Measurements from ENCODE around the gene CD6. TPM values are rescaled to one million over a fixed set of nuclear protein-coding genes. Genes with fewer than 3 reads are reported as not detected.

Gene CD6
- polyA plus RNA-seq, 1 donor (not counting 4 experiments of a cell fraction or from before 2014, with no cell fraction given): 0.03 TPM

DNA sequence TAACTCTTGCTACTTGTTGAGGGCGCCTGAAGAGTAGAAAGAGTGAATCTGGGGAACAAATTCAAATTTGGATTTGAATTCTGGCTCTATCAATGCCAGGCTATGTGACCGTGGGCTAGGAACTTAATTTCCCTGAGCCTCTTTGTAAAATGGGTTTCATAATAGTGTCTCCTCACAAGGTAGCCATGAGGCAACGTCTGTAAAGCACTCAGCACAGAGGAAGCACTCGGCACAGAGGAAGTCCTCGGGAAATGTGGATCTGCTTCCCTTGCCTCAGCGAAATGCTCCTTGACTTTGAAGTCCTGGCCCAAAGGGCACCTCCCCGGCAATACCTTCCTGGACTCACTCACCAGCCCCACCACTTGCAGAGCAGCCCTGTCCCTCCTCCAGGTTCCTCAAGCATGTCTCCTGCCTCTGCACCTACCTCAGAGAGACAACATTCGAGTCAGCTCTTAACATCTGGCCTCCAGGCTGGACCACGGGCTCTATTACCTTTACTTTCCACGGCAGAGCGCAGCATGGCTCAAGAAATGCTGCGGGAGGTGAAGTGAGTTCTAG is 17.7 kb downstream of the CD6 start:
- H3K79me2 ChIP-seq (ENCODE audit: control insufficient read depth, insufficient read depth, low read length): no peaks in the 10 kb centered on the region
- H2AFZ ChIP-seq (ENCODE audit: control insufficient read depth, low read length): no peak overlapping the region
- H3K4me2 ChIP-seq (ENCODE audit: control insufficient read depth, extremely low read depth, insufficient read depth, low read depth, low read length): no peak overlapping the region
- H3K27ac ChIP-seq (ENCODE audit: control insufficient read depth, insufficient read depth, low read length): no peak overlapping the region
- H3K4me1 ChIP-seq (ENCODE audit: control insufficient read depth, extremely low read depth, insufficient read depth, low read length): peaks cover 14% of the 10 kb centered on the region
- no peak for FAIRE-seq
- no peaks in the 10 kb centered on the region for H3K9me3 ChIP-seq (ENCODE audit: control insufficient read depth, low read depth, low read length)
- H3K36me3 ChIP-seq (ENCODE audit: control insufficient read depth in 2 of 2, extremely low read depth in 1 of 2, insufficient read depth in 2 of 2, low read length in 2 of 2): no peaks in the 10 kb centered on the region
- peaks cover 19% of the 10 kb centered on the region for H3K27me3 ChIP-seq (ENCODE audit: control insufficient read depth, extremely low read depth, insufficient read depth, low read length)
- no peak overlapping the region for H3K9ac ChIP-seq (ENCODE audit: control insufficient read depth, extremely low read depth, insufficient read depth, low read length)
- no peaks in the 10 kb centered on the region for H3K9me1 ChIP-seq (ENCODE audit: control insufficient read depth, extremely low read depth, insufficient read depth, low read length)
- no peak for DNase-seq (ENCODE audit: low read depth, low spot score)
- H3K4me3 ChIP-seq (ENCODE audit: control insufficient read depth in 2 of 3, extremely low read depth in 1 of 3, insufficient read depth in 2 of 3, low read depth in 1 of 3, low read length in 3 of 3): no peak overlapping the region
- dilution Hi-C loops (cut with MboI; ENCODE audit: extremely low pct_ligation_motif_present, low sequenced_read_pairs): no loop called here
- TF ChIP-seq, protein P1, sequence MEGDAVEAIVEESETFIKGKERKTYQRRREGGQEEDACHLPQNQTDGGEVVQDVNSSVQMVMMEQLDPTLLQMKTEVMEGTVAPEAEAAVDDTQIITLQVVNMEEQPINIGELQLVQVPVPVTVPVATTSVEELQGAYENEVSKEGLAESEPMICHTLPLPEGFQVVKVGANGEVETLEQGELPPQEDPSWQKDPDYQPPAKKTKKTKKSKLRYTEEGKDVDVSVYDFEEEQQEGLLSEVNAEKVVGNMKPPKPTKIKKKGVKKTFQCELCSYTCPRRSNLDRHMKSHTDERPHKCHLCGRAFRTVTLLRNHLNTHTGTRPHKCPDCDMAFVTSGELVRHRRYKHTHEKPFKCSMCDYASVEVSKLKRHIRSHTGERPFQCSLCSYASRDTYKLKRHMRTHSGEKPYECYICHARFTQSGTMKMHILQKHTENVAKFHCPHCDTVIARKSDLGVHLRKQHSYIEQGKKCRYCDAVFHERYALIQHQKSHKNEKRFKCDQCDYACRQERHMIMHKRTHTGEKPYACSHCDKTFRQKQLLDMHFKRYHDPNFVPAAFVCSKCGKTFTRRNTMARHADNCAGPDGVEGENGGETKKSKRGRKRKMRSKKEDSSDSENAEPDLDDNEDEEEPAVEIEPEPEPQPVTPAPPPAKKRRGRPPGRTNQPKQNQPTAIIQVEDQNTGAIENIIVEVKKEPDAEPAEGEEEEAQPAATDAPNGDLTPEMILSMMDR (optimal IDR thresholded peaks at IDR 0.05 in 1 of 3, IDR thresholded peaks at IDR 0.05 in 1 of 3, conservative IDR thresholded peaks at IDR 0.05 in 1 of 3; ENCODE audit: extremely low read depth in 1 of 3, insufficient read depth in 2 of 3, low read length in 3 of 3): no peak
- TF ChIP-seq EZH2 (IDR thresholded peaks at IDR 0.05; ENCODE audit: low read length): no peak
- H4K20me1 ChIP-seq (ENCODE audit: control insufficient read depth, extremely low read depth, insufficient read depth, low read length): no peaks in the 10 kb centered on the region

DNA sequence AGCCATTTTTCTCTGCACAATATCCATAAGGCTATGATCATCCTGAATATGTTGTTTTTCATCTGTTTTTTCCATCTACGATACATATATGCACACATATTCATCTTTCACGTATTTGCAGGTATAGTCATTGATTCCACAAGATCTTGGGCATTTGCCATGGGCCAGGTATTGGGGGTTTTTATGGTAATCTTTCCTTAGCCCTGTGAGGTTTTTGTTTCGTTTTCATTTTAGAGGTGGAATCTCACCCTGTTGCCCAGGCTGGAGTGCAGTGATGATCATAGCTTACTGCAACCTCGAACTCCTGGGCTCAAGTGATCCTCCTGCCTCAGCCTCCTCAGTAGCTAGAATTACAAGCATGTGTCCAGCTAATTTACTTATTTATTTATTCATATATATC is 20.0 kb downstream of the CD6 start:
- no peak overlapping the region for H2AFZ ChIP-seq (ENCODE audit: control insufficient read depth, low read length)
- H3K4me2 ChIP-seq (ENCODE audit: control insufficient read depth, extremely low read depth, insufficient read depth, low read depth, low read length): no peak overlapping the region
- no peak overlapping the region for H3K27ac ChIP-seq (ENCODE audit: control insufficient read depth, insufficient read depth, low read length)
- no peaks in the 10 kb centered on the region for H3K79me2 ChIP-seq (ENCODE audit: control insufficient read depth, insufficient read depth, low read length)
- H3K9ac ChIP-seq (ENCODE audit: control insufficient read depth, extremely low read depth, insufficient read depth, low read length): no peak overlapping the region
- DNase-seq (ENCODE audit: low read depth, low spot score): no peak
- peaks cover 25% of the 10 kb centered on the region for H3K27me3 ChIP-seq (ENCODE audit: control insufficient read depth, extremely low read depth, insufficient read depth, low read length)
- no peak overlapping the region for H3K4me3 ChIP-seq (ENCODE audit: control insufficient read depth in 2 of 3, extremely low read depth in 1 of 3, insufficient read depth in 2 of 3, low read depth in 1 of 3, low read length in 3 of 3)
- H3K9me1 ChIP-seq (ENCODE audit: control insufficient read depth, extremely low read depth, insufficient read depth, low read length): no peaks in the 10 kb centered on the region
- H3K36me3 ChIP-seq (ENCODE audit: control insufficient read depth in 2 of 2, extremely low read depth in 1 of 2, insufficient read depth in 2 of 2, low read length in 2 of 2): no peaks in the 10 kb centered on the region
- TF ChIP-seq, protein P1 (optimal IDR thresholded peaks at IDR 0.05 in 1 of 3, IDR thresholded peaks at IDR 0.05 in 1 of 3, conservative IDR thresholded peaks at IDR 0.05 in 1 of 3; ENCODE audit: extremely low read depth in 1 of 3, insufficient read depth in 2 of 3, low read length in 3 of 3): no peak
- no peak for TF ChIP-seq EZH2 (IDR thresholded peaks at IDR 0.05; ENCODE audit: low read length)
- H3K9me3 ChIP-seq (ENCODE audit: control insufficient read depth, low read depth, low read length): no peaks in the 10 kb centered on the region
- dilution Hi-C loops (cut with MboI; ENCODE audit: extremely low pct_ligation_motif_present, low sequenced_read_pairs): no loop called here
- peaks cover under 1% of the 10 kb centered on the region for H3K4me1 ChIP-seq (ENCODE audit: control insufficient read depth, extremely low read depth, insufficient read depth, low read length)
- no peak for FAIRE-seq
- H4K20me1 ChIP-seq (ENCODE audit: control insufficient read depth, extremely low read depth, insufficient read depth, low read length): no peaks in the 10 kb centered on the region

All from keratinocyte (primary cell).